Measurements from ENCODE around the gene UIMC1. TPM values are rescaled to one million over a fixed set of nuclear protein-coding genes. Genes with fewer than 3 reads are reported as not detected.

UIMC1 gene
- polyA plus RNA-seq, 3 donors = 14.8 to 35.6 (median 19.1) TPM

DNA sequence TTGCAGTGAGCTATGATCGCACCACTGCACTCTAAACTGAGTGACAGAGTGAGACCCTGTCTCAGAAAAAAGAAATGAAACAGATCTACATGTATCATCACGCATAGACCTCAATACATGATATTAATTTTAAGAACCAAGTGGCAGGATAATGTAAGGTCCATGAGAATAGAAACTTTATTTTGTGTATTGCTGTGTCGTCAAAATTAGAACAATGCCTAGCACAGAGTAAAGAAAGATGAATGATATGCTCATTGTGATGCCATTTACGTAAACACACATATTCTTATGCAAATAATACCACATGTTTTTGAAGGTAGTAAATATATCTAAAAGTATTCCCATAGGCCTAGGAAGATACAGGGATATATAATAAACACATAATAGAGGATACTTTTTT, 3.6 kb upstream of the UIMC1 start:
- H3K9me3 Mint-ChIP-seq = peaks cover 6 to 13% (median 9%) of the 10 kb centered on the region in 7 donors
- H3K36me3 Mint-ChIP-seq = no peaks in the 10 kb centered on the region
- peaks cover 8% of the 10 kb centered on the region for H3K4me1 Mint-ChIP-seq
- H3K4me1 ChIP-seq (ENCODE audit: control insufficient read depth in 1 of 2, insufficient read depth in 2 of 2, low read length in 2 of 2) = peaks cover 5 to 9% of the 10 kb centered on the region in 2 donors
- intact Hi-C loops (cut with micrococcal nuclease) = loop anchor here in 1 of 2 donors (5.0 kb wide), 1 partner anchor 43 kb away; no protein-coding TSS in a partner anchor
- no peak overlapping the region for H3K4me2 ChIP-seq (replicated peaks; ENCODE audit: extremely low read depth, low read length, poor library complexity, severe bottlenecking)
- peaks cover 0 to 8% (median 3%) of the 10 kb centered on the region in 3 donors for H3K27me3 Mint-ChIP-seq (ENCODE audit: low read depth in 3 of 3)
- H3K4me3 Mint-ChIP-seq = no peak overlapping the region
- peaks cover 21% of the 10 kb centered on the region for H3K79me2 ChIP-seq (ENCODE audit: insufficient read depth, low read length)
- H3K4me3 ChIP-seq (replicated peaks in 1 of 3; ENCODE audit: low read depth in 2 of 3, low read length in 3 of 3) = no peak overlapping the region
- H3K9ac ChIP-seq (ENCODE audit: insufficient read depth, low read length, poor library complexity, severe bottlenecking) = no peak overlapping the region
- no peaks in the 10 kb centered on the region for H3K36me3 ChIP-seq (replicated peaks in 1 of 2; ENCODE audit: control insufficient read depth in 1 of 2, insufficient read depth in 2 of 2, low read length in 2 of 2)
- TF ChIP-seq, protein P1, sequence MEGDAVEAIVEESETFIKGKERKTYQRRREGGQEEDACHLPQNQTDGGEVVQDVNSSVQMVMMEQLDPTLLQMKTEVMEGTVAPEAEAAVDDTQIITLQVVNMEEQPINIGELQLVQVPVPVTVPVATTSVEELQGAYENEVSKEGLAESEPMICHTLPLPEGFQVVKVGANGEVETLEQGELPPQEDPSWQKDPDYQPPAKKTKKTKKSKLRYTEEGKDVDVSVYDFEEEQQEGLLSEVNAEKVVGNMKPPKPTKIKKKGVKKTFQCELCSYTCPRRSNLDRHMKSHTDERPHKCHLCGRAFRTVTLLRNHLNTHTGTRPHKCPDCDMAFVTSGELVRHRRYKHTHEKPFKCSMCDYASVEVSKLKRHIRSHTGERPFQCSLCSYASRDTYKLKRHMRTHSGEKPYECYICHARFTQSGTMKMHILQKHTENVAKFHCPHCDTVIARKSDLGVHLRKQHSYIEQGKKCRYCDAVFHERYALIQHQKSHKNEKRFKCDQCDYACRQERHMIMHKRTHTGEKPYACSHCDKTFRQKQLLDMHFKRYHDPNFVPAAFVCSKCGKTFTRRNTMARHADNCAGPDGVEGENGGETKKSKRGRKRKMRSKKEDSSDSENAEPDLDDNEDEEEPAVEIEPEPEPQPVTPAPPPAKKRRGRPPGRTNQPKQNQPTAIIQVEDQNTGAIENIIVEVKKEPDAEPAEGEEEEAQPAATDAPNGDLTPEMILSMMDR (IDR thresholded peaks at IDR 0.05) = no peak
- no peak for DNase-seq
- WGBS (ENCODE audit: insufficient coverage) = no CpG with 5 or more reads among the region's 4 CpGs
- H3K27me3 ChIP-seq (ENCODE audit: control insufficient read depth in 2 of 2, insufficient read depth in 2 of 2, low read length in 2 of 2) = no peaks in the 10 kb centered on the region
- no peak overlapping the region for H2AFZ ChIP-seq (ENCODE audit: insufficient read depth, low read depth, low read length, poor library complexity, severe bottlenecking)
- H3K9me3 ChIP-seq (replicated peaks in 1 of 2; ENCODE audit: control insufficient read depth in 1 of 2, insufficient read depth in 1 of 2, low read length in 2 of 2) = peaks cover 0 to 11% of the 10 kb centered on the region in 2 donors
- H3K27ac Mint-ChIP-seq = no peak overlapping the region
- peaks cover 1% of the 10 kb centered on the region for H4K20me1 ChIP-seq (ENCODE audit: insufficient read depth, low read length)
- H3K27ac ChIP-seq (ENCODE audit: low read depth in 1 of 2, low read length in 2 of 2) = no peak overlapping the region

DNA sequence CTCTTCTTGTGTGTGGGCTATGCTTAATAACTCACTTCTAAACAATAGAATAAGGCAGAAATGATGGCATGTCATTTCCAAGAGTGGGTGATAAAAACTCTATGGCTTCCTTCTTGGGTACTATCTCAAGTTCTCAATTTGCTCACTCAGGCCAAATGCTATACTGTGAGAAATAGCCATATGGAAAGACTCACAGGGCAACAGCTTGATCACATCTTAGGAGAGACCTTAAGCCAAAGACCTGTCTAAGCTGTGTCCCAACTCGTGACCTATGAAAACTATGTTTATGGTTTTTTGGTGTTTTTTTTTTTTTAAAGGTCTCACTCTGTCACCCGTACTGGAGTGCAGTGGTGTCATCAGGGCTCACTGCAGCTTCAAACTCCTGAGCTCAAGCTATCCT, 2.1 kb upstream of the UIMC1 start:
- no peaks in the 10 kb centered on the region for H3K27me3 ChIP-seq (ENCODE audit: control insufficient read depth in 2 of 2, insufficient read depth in 2 of 2, low read length in 2 of 2)
- H3K27ac ChIP-seq (ENCODE audit: low read depth in 1 of 2, low read length in 2 of 2) = no peak overlapping the region
- Mint-ChIP-seq H3K36me3 (no peaks in the 10 kb centered on the region), H3K27me3 (ENCODE audit: low read depth in 3 of 3) (peaks cover 0 to 8% (median 3%) of the 10 kb centered on the region in 3 donors), H3K9me3 (peaks cover 6 to 13% (median 9%) of the 10 kb centered on the region in 7 donors), H3K27ac (peak overlapping the region in 1 of 7 donors; percentile 9), H3K4me1 (peaks cover 17% of the 10 kb centered on the region), H3K4me3 (no peak overlapping the region)
- TF ChIP-seq, protein P1 (IDR thresholded peaks at IDR 0.05) = no peak
- peaks cover 15% of the 10 kb centered on the region for H4K20me1 ChIP-seq (ENCODE audit: insufficient read depth, low read length)
- no peak overlapping the region for H3K4me2 ChIP-seq (replicated peaks; ENCODE audit: extremely low read depth, low read length, poor library complexity, severe bottlenecking)
- intact Hi-C loops (cut with micrococcal nuclease) = loop anchor here in 1 of 2 donors (10.0 kb wide), 1 partner anchor 114 kb away; the partner anchor contains the start of gene HK3
- H3K9ac ChIP-seq (ENCODE audit: insufficient read depth, low read length, poor library complexity, severe bottlenecking) = no peak overlapping the region
- H2AFZ ChIP-seq (ENCODE audit: insufficient read depth, low read depth, low read length, poor library complexity, severe bottlenecking) = no peak overlapping the region
- no peak overlapping the region for H3K4me3 ChIP-seq (replicated peaks in 1 of 3; ENCODE audit: low read depth in 2 of 3, low read length in 3 of 3)
- no CpG with 5 or more reads among the region's 2 CpGs for WGBS (ENCODE audit: insufficient coverage)
- H3K79me2 ChIP-seq (ENCODE audit: insufficient read depth, low read length) = peaks cover 36% of the 10 kb centered on the region
- no peak for DNase-seq
- H3K4me1 ChIP-seq (ENCODE audit: control insufficient read depth in 1 of 2, insufficient read depth in 2 of 2, low read length in 2 of 2) = peaks cover 20 to 21% of the 10 kb centered on the region in 2 donors
- peaks cover 0 to 1% of the 10 kb centered on the region in 2 donors for H3K36me3 ChIP-seq (replicated peaks in 1 of 2; ENCODE audit: control insufficient read depth in 1 of 2, insufficient read depth in 2 of 2, low read length in 2 of 2)
- peaks cover 0 to 11% of the 10 kb centered on the region in 2 donors for H3K9me3 ChIP-seq (replicated peaks in 1 of 2; ENCODE audit: control insufficient read depth in 1 of 2, insufficient read depth in 1 of 2, low read length in 2 of 2)

Measured in CD14-positive monocyte (primary cell).